Hepatocyte (in vitro differentiated cells): Measurements from ENCODE around the gene ACYP2. TPM values are rescaled to one million over a fixed set of nuclear protein-coding genes. Genes with fewer than 3 reads are reported as not detected.

ENCODE experiments used
- DNase-seq: peaks from one replicate; pipeline ENCODE4 v3.0.0-alpha.2; 2016; ENCODE audit warnings: low spot score
- H2AFZ ChIP-seq: fragments of 200-600 bp; sonication (generic); 2 replicates; pipeline ENCODE4 v1.6.0; 2016; ENCODE audit warnings: antibody characterized with exemption, mild to moderate bottlenecking
- H3K27ac ChIP-seq: fragments of 200-600 bp; sonication (generic); 2 replicates; pipeline ENCODE4 v1.5.1; 2016; ENCODE audit warnings: mild to moderate bottlenecking
- H3K27me3 ChIP-seq: fragments of 200-600 bp; sonication (generic); 2 replicates; pipeline ENCODE4 v1.6.1; 2016
- H3K36me3 ChIP-seq: fragments of 200-600 bp; sonication (generic); replicated peaks from 2 replicates; pipeline ENCODE4 v1.5.1; 2016; ENCODE audit warnings: low read depth; ENCODE audit not compliant: insufficient read depth
- H3K4me1 ChIP-seq: fragments of 200-600 bp; sonication (generic); 2 replicates; pipeline ENCODE4 v1.5.1; 2016; ENCODE audit warnings: mild to moderate bottlenecking, moderate library complexity; ENCODE audit not compliant: insufficient read depth
- H3K4me2 ChIP-seq: fragments of 200-600 bp; sonication (generic); 2 replicates; pipeline ENCODE4 v1.6.0; 2016
- H3K4me3 ChIP-seq: fragments of 200-600 bp; sonication (generic); 2 replicates; pipeline ENCODE4 v1.5.1; 2016; ENCODE audit warnings: mild to moderate bottlenecking
- H3K79me2 ChIP-seq: fragments of 200-600 bp; sonication (generic); 2 replicates; pipeline ENCODE4 v1.6.0; 2017; ENCODE audit warnings: mild to moderate bottlenecking
- H3K9me2 ChIP-seq: fragments of 200-600 bp; sonication (generic); replicated peaks from 2 replicates; pipeline ENCODE4 v1.6.0; 2017; ENCODE audit warnings: mild to moderate bottlenecking; ENCODE audit not compliant: insufficient read depth
- H3K9me3 ChIP-seq: fragments of 200-600 bp; sonication (generic); 2 replicates; pipeline ENCODE4 v1.5.1; 2016; ENCODE audit warnings: low read depth, mild to moderate bottlenecking
- H4K20me1 ChIP-seq: fragments of 200-600 bp; sonication (generic); 2 replicates; pipeline ENCODE4 v1.6.0; 2016; ENCODE audit warnings: mild to moderate bottlenecking; ENCODE audit not compliant: insufficient read depth, poor library complexity, severe bottlenecking
- EZH2 ChIP-seq: fragments of 200-600 bp; sonication (generic); IDR thresholded peaks from 2 replicates; pipeline ENCODE4 v1.6.1; 2016; ENCODE audit warnings: antibody characterized with exemption, mild to moderate bottlenecking, borderline replicate concordance
- EZH2phosphoT487 ChIP-seq: fragments of 200-600 bp; sonication (generic); IDR thresholded peaks from one replicate; pipeline ENCODE4 v1.6.1; 2018; ENCODE audit warnings: antibody characterized with exemption, mild to moderate bottlenecking, low read depth, moderate library complexity; ENCODE audit not compliant: unreplicated experiment, severe bottlenecking
- WGBS: methylation state at CpG from one replicate; pipeline ENCODE4 v1.1.6; 2016; ENCODE audit warnings: low lambda C conversion rate; ENCODE audit errors: missing lambda C conversion rate; 5-methylcytosine and 5-hydroxymethylcytosine counted together
- polyA plus RNA-seq: library from polyadenylated mRNA; unstranded; fragments of >200 nt; fragmentation: Nextera tagmentation; extraction: Ambion mirVana; gene quantifications from 2 replicates; pipeline ENCODE4 v1.2.1, GENCODE V29; 2016
- total RNA-seq: library from RNA; depleted of rRNA; stranded (reverse); fragments of >200 nt; gene quantifications from 2 replicates; pipeline ENCODE4 v1.2.3, GENCODE V29; 2014
- TF ChIP-seq, protein P1 (sequence below): fragments of 200-600 bp; sonication (generic); IDR thresholded peaks from 2 replicates; pipeline ENCODE4 v1.5.1; 2016; ENCODE audit warnings: antibody characterized with exemption, mild to moderate bottlenecking; ENCODE audit not compliant: poor library complexity

Gene ACYP2
- total and polyA plus RNA-seq, 2 experiments from 2014 or later, result 22.5 to 30.9 TPM

DNA sequence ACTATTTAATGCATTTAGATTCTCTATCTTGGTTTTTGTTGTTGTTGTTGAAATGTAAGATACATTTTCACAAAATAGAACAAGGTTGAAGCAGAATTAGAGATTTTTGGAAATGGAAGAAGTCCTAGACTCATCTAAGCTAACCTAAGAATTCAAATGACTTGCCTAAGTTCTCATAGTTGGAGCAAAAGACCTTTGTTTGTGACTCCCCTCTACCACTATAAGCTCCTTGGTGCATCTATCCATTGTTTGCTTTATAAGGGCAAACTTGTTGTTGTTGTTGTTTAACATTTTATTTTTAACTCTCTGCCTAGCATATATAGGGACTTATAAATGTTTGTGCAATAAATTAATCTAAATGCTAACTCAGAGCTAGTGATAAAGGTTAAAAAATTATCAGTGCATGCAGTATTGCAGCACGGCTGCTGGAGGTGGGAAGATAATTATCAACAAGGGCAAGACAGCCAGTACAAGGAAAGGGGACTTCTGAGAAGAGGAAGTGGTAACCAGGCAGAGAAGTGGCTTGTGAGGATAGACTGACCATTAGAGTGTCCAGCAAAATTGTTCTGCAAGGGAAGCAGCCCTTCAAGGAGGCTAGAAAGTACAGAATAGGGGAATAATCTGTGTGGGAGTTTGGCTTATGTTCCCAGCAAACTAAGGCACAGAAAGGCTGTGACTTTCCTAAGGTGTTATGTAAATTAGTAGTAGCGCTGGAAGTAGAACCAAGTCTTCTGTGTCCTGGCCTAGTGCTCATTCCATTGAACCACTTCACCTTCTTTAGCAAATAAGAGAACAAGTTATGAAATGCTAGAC is 38.1 kb upstream of the ACYP2 start:
- 74% methylated on average over 2 of the region's 2 CpGs for WGBS
- Histone ChIP-seq H2AFZ (no peak overlapping the region), H3K27ac (no peak overlapping the region)

GRCh38 chr2:54079331-54079730 is 36.1 kb upstream of the ACYP2 start:
- Histone ChIP-seq H3K36me3 (no peaks in the 10 kb centered on the region), H3K9me3 (no peaks in the 10 kb centered on the region), H4K20me1 (no peaks in the 10 kb centered on the region), H3K4me1 (no peaks in the 10 kb centered on the region), H3K79me2 (no peaks in the 10 kb centered on the region), H3K27ac (no peak overlapping the region), H3K4me3 (no peak overlapping the region), H3K4me2 (no peak overlapping the region), H3K27me3 (no peaks in the 10 kb centered on the region), H2AFZ (no peak overlapping the region), H3K9me2 (no peaks in the 10 kb centered on the region)
- TF ChIP-seq EZH2, result no peak
- TF ChIP-seq, protein P1, sequence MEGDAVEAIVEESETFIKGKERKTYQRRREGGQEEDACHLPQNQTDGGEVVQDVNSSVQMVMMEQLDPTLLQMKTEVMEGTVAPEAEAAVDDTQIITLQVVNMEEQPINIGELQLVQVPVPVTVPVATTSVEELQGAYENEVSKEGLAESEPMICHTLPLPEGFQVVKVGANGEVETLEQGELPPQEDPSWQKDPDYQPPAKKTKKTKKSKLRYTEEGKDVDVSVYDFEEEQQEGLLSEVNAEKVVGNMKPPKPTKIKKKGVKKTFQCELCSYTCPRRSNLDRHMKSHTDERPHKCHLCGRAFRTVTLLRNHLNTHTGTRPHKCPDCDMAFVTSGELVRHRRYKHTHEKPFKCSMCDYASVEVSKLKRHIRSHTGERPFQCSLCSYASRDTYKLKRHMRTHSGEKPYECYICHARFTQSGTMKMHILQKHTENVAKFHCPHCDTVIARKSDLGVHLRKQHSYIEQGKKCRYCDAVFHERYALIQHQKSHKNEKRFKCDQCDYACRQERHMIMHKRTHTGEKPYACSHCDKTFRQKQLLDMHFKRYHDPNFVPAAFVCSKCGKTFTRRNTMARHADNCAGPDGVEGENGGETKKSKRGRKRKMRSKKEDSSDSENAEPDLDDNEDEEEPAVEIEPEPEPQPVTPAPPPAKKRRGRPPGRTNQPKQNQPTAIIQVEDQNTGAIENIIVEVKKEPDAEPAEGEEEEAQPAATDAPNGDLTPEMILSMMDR, result no peak
- no peak for DNase-seq
- WGBS, result 88% methylated on average over 2 of the region's 2 CpGs

More for the DNA sequence above, 38.1 kb upstream of the ACYP2 start:
- no peaks in the 10 kb centered on the region for H3K79me2 ChIP-seq
- no peak overlapping the region for H3K4me2 ChIP-seq
- DNase-seq, result no peak
- no peaks in the 10 kb centered on the region for H3K9me2 ChIP-seq
- no peaks in the 10 kb centered on the region for H3K9me3 ChIP-seq
- H4K20me1 ChIP-seq, result no peaks in the 10 kb centered on the region
- no peak for TF ChIP-seq EZH2phosphoT487
- TF ChIP-seq, protein P1, result no peak
- H3K27me3 ChIP-seq, result no peaks in the 10 kb centered on the region
- no peak overlapping the region for H3K4me3 ChIP-seq
- no peaks in the 10 kb centered on the region for H3K36me3 ChIP-seq
- H3K4me1 ChIP-seq, result no peaks in the 10 kb centered on the region

DNA sequence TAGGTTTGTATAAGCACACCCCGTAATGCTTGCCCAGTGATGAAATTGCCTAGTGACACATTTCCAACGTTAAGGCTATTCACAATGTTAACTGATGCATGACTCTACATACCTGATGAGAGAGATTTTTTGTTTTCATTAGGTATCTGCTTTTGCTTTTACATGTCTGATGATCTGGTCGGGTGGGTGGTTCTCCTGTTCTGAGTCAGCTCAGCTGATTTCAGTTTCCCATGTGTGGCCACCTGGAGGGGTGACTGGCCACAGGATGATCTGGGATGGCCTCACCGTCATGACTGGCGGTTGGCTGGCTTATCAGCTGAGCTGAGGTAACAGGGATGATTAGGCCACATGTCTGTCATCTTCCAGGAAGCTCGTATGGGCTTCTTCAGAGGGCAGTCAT is 33.8 kb upstream of the ACYP2 start:
- Histone ChIP-seq H3K4me1 (no peaks in the 10 kb centered on the region), H3K79me2 (no peaks in the 10 kb centered on the region), H3K27me3 (no peaks in the 10 kb centered on the region), H2AFZ (no peak overlapping the region), H3K4me2 (no peak overlapping the region), H3K27ac (no peak overlapping the region), H4K20me1 (no peaks in the 10 kb centered on the region), H3K9me3 (no peaks in the 10 kb centered on the region), H3K9me2 (no peaks in the 10 kb centered on the region), H3K36me3 (no peaks in the 10 kb centered on the region), H3K4me3 (no peak overlapping the region)
- no peak for DNase-seq
- WGBS, result 88% methylated on average over 6 of the region's 6 CpGs
- TF ChIP-seq EZH2phosphoT487, result no peak
- TF ChIP-seq, protein P1, result no peak
- TF ChIP-seq EZH2, result no peak
